Spleen (tissue), 11 donors: ENCODE data around the gene SSBP4. TPM values are rescaled to one million over a fixed set of nuclear protein-coding genes. Genes with fewer than 3 reads are reported as not detected.

Source experiments
- DNase-seq: peaks from one replicate; pipeline ENCODE4 v3.0.0-alpha.2; 2020
- H3K27ac ChIP-seq, 8 donors: fragments of 200-600 bp; sonication (generic) in 7 of 8; 1 replicate in 4 of 8; 2 replicates in 4 of 8; pipeline versions ENCODE4 v1.5.0 to v1.8.0; 2016 to 2021; ENCODE audit warnings: inconsistent platforms in 4 of 8, mild to moderate bottlenecking in 4 of 8, moderate library complexity in 1 of 8
- H3K27me3 ChIP-seq, 7 donors: fragments of 200-600 bp; sonication (generic) in 6 of 7; replicated peaks in 1 of 7; 1 replicate in 4 of 7; 2 replicates in 3 of 7; pipeline versions ENCODE4 v1.5.0 to v1.8.0; 2016 to 2021; ENCODE audit warnings: inconsistent platforms in 3 of 7, mild to moderate bottlenecking in 1 of 7
- H3K36me3 ChIP-seq, 6 donors: fragments of 200-600 bp; sonication (generic) in 5 of 6; 1 replicate in 4 of 6; 2 replicates in 2 of 6; pipeline versions ENCODE4 v1.5.0 to v1.8.0; 2016 to 2021; ENCODE audit warnings: inconsistent platforms in 2 of 6
- H3K4me1 ChIP-seq, 6 donors: fragments of 200-600 bp; sonication (generic) in 5 of 6; 1 replicate in 3 of 6; 2 replicates in 3 of 6; pipeline versions ENCODE4 v1.5.0 to v1.8.0; 2016 to 2021; ENCODE audit warnings: inconsistent platforms in 3 of 6
- H3K4me3 ChIP-seq, 8 donors: fragments of 200-600 bp; sonication (generic) in 7 of 8; 1 replicate in 4 of 8; 2 replicates in 4 of 8; pipeline versions ENCODE4 v1.5.0 to v1.8.0; 2016 to 2021; ENCODE audit warnings: inconsistent platforms in 4 of 8, mild to moderate bottlenecking in 4 of 8, moderate library complexity in 2 of 8
- H3K9me3 ChIP-seq, 8 donors: fragments of 200-600 bp; sonication (generic) in 7 of 8; 1 replicate in 4 of 8; 2 replicates in 4 of 8; pipeline versions ENCODE4 v1.5.0 to v1.8.0; 2016 to 2021; ENCODE audit warnings: inconsistent platforms in 4 of 8
- CTCF ChIP-seq, 11 experiments: fragments of 200-600 bp in 7 of 11; fragments of 450-650 bp in 4 of 11; sonication (generic) in 4 of 11; IDR thresholded peaks in 8 of 11; conservative IDR thresholded peaks in 3 of 11; 1 replicate in 7 of 11; 2 replicates in 4 of 11; pipeline versions ENCODE4 v1.4.0 to v1.8.0; 2016 to 2021; ENCODE audit warnings: antibody characterized with exemption in 11 of 11, inconsistent platforms in 4 of 11, mild to moderate bottlenecking in 1 of 11
- POLR2A ChIP-seq, 3 donors: fragments of 450-650 bp; IDR thresholded peaks; one replicate each; pipeline ENCODE4 v1.5.1; 2017; ENCODE audit warnings: antibody characterized with exemption in 3 of 3, mild to moderate bottlenecking in 1 of 3
- POLR2AphosphoS5 ChIP-seq, 3 donors: sonication (generic); formaldehyde crosslinking; IDR thresholded peaks; one replicate each; pipeline ENCODE4 v1.5.1; 2017; ENCODE audit warnings: antibody characterized with exemption in 3 of 3
- WGBS, 5 donors: extraction: QIAGEN DNeasy Blood & Tissue Kit in 3 of 5; methylation state at CpG; one replicate each; pipeline versions ENCODE4 v1.1.5 to v1.1.7; 2013 to 2018; 5-methylcytosine and 5-hydroxymethylcytosine counted together
- intact Hi-C: fragments of 100-400 bp; cut with DNase I; formaldehyde crosslinking; loops from one replicate; pipeline ENCODE4 v1.15.0; 2023; ENCODE audit warnings: low total_unique reads
- polyA plus RNA-seq, 3 donors: library from polyadenylated mRNA; stranded (reverse); fragments of 200-250 nt; gene quantifications; one replicate each; pipeline ENCODE4 v1.2.1, GENCODE V29; 2013
- total RNA-seq, 7 donors: library from RNA; depleted of rRNA in 3 of 7; stranded (reverse); fragments of >200 nt in 3 of 7; fragmentation: NEBNext Ultra II Directional in 4 of 7; extraction: Animal tissue kit (Norgen Biotek cat#: 25700) in 4 of 7; gene quantifications; one replicate each; pipeline versions ENCODE4 v1.1.0 to v1.2.1, GENCODE V29; 2016 to 2021
- donor health status: healthy with polysubstance abuse.
- donor health status: DM: no; HTN: no; CAD: no; lungs with moderate emphysema.
- donor health status: DM: no; HTN: no; CAD: no.
- donor health status: Bipolar disorder and iron deficiency.
- donor health status: healthy.
- donor health status: DM: no; HTN: no; CAD: no.
- donor health status: DM: yes; HTN: yes; CAD: no.

SSBP4 gene
- total and polyA plus RNA-seq, 10 donors: 56.3 to 143 (median 88.6) TPM

GRCh38 chr19:18478545-18479311 lies 59.5 kb downstream of the SSBP4 start:
- Histone ChIP-seq H3K9me3 (no peaks in the 10 kb centered on the region), H3K4me1 (peaks cover 42 to 100% (median 89%) of the 10 kb centered on the region in 6 donors), H3K36me3 (peaks cover 0 to 3% (median 0%) of the 10 kb centered on the region in 6 donors), H3K4me3 (peak overlapping the region in 1 of 8 donors; percentile 51), H3K27me3 (no peaks in the 10 kb centered on the region), H3K27ac (peak overlapping the region; percentile 54 to 91 (median 84))
- intact Hi-C loops: no loop called here
- DNase-seq: peak; percentile 92
- WGBS, 5 donors: 11 to 51% (median 42%) methylated on average over 9 to 17 of the region's 17 CpGs
- no peak for TF ChIP-seq POLR2A (IDR thresholded peaks at IDR 0.05)
- TF ChIP-seq CTCF (IDR thresholded peaks at IDR 0.05 in 8 of 11, conservative IDR thresholded peaks at IDR 0.05 in 3 of 11): peak in 2 of 11 experiments; percentile 17 to 19
- peak; percentile 80 to 97 (median 82) for TF ChIP-seq POLR2AphosphoS5 (IDR thresholded peaks at IDR 0.05)

DNA sequence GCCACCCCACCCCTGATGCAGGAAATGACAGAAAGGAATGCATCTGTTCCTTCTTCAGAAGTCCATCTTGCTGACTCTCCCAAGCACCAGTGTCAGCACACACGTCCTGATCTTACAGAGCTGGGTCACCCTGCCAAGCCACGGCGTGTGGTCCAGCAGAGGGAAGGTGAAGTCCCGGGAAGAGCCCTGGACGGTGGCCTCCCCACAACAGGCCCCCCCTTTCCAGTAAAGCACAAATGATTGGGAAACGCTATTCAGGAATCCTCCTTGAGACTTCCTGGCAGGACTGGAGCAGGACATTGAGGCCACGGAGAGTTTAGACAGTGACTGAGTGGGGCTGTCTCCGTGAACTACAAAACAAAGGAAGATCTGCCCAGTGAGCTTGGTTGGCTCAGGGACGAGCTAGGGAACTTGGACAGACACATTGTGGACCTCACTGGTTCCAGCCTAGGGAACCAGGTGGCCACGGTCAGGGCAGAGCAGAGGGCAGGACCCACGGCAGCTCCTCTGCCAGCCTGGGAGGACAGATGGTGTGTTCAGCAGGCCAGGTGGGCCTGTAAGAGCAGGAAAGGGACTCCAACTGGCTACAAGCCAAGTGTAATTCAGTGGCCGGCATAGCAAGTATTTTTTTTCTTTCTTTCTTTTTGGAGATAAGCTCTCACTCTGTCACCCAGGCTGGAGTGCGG lies 61.0 kb downstream of the SSBP4 start:
- Histone ChIP-seq H3K4me1 (peaks cover 47 to 100% (median 89%) of the 10 kb centered on the region in 6 donors), H3K9me3 (no peaks in the 10 kb centered on the region), H3K27ac (peak overlapping the region; percentile 0 to 91 (median 84)), H3K27me3 (no peaks in the 10 kb centered on the region), H3K4me3 (peak overlapping the region in 1 of 8 donors; percentile 26), H3K36me3 (no peaks in the 10 kb centered on the region)
- DNase-seq: peak; percentile 81
- TF ChIP-seq POLR2A (IDR thresholded peaks at IDR 0.05) (no peak), POLR2AphosphoS5 (IDR thresholded peaks at IDR 0.05) (peak; percentile 72 to 79 (median 77))
- 32 to 57% (median 42%) methylated on average over 13 of the region's 13 CpGs for WGBS, 5 donors
- intact Hi-C loops: no loop called here

DNA sequence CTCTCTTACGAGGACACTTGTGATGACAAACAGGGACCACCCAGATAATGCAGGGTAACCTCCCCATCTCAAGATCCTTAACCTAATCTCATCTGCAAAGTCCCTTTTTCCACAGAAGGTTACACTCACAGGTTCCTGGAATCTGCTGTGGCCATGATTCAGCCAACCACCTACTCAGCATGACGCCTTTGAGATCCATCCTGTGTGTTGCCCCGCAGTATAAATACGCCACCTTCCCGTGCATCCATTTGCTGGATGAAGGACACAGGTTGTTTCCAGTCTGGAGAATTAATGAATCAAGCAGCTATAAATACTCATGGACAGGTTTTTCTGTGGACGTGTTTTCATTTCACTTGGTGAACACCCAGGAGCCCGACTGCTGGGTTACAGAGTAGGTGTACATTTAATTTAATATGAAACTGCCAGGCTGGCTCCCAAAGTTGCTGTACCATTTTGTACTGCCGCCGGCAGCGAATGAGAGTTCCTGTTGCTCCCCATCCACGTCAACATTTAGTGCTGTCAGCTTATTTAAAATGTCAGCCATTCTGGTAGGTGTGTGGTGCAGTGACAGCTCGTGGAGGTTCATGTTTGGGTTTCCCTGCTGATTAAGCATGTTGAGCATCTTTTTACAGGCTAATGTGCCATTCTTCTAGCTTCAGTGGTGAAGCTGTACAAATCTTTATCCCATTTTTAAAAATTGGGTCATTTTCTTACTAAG lies 62.5 kb downstream of the SSBP4 start:
- no peak for DNase-seq
- no peaks in the 10 kb centered on the region for H3K9me3 ChIP-seq
- TF ChIP-seq CTCF (IDR thresholded peaks at IDR 0.05 in 8 of 11, conservative IDR thresholded peaks at IDR 0.05 in 3 of 11): no peak
- TF ChIP-seq POLR2AphosphoS5 (IDR thresholded peaks at IDR 0.05): no peak
- no peak for TF ChIP-seq POLR2A (IDR thresholded peaks at IDR 0.05)
- intact Hi-C loops: no loop called here
- no peaks in the 10 kb centered on the region for H3K36me3 ChIP-seq
- H3K4me1 ChIP-seq: peaks cover 50 to 100% (median 89%) of the 10 kb centered on the region in 6 donors
- H3K27me3 ChIP-seq: no peaks in the 10 kb centered on the region
- H3K4me3 ChIP-seq: no peak overlapping the region
- peak overlapping the region in 3 of 8 donors; percentile 86 to 91 (median 88) for H3K27ac ChIP-seq
- WGBS, 5 donors: 92 to 93% (median 93%) methylated on average over 12 of the region's 12 CpGs

DNA sequence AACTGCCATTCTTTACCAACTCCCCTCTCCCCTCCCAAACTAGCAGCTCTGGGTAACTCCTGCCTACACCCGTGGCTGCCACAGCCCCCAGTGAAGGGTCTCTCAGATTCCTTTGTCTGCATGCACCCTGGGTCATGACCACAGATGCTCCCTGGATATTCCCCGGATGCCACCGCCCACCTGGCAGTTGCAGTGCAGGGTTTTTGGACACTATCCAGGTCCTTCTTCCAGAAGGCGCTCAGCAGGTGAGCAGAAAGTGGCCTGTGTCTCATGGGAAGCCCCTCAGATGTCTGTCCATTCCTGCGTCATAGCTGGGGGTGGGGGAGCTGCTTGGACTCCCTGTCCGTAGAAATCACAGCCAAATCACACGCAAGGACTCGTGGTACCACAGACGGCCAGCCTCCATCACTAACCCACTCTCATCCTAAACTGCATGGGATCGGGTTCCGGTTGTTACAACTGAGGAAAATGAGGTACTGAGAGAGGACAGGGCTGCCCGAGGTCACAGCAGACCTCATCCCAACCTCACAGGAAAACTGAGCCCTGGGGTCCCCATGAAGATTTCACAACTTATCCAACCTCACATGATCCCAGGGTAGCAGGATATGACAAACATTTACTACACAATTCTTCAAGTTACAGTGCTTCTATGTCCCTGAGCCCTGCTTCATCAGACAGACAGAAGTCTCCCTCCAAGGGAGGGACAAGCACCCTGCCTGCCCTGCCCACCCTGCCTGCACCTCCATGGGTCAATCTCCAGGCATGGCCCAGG lies 64.1 kb downstream of the SSBP4 start:
- Histone ChIP-seq H3K4me1 (peaks cover 42 to 100% (median 89%) of the 10 kb centered on the region in 6 donors), H3K27me3 (no peaks in the 10 kb centered on the region), H3K36me3 (no peaks in the 10 kb centered on the region), H3K4me3 (no peak overlapping the region), H3K9me3 (no peaks in the 10 kb centered on the region), H3K27ac (peak overlapping the region in 3 of 8 donors; percentile 3 to 40 (median 4))
- DNase-seq: no peak
- TF ChIP-seq POLR2AphosphoS5 (IDR thresholded peaks at IDR 0.05) (no peak), CTCF (IDR thresholded peaks at IDR 0.05 in 8 of 11, conservative IDR thresholded peaks at IDR 0.05 in 3 of 11) (no peak), POLR2A (IDR thresholded peaks at IDR 0.05) (no peak)
- intact Hi-C loops: no loop called here
- WGBS, 5 donors: 63 to 88% (median 70%) methylated on average over 11 to 12 of the region's 12 CpGs
